GM23338 (cell line): ENCODE measurements around the gene BCAR3. TPM values are rescaled to one million over a fixed set of nuclear protein-coding genes. Genes with fewer than 3 reads are reported as not detected.

ENCODE experiments used
- ATAC-seq: fragments of 200-7000 bp; cut with Tn5 transposase; 3 replicates; pipeline ENCODE4 v1.9.1; 2020
- DNase-seq: peaks from one replicate; pipeline ENCODE4 v3.0.0-alpha.2; 2015; ENCODE audit warnings: low spot score
- H2AFZ ChIP-seq: fragments of 200-600 bp; sonication (generic); 2 replicates; pipeline ENCODE4 v1.8.0; 2016; ENCODE audit warnings: antibody characterized with exemption, mild to moderate bottlenecking, moderate library complexity
- H3F3A ChIP-seq: fragments of 200-600 bp; sonication (generic); replicated peaks from 2 replicates; pipeline ENCODE4 v1.8.0; 2017; ENCODE audit warnings: antibody characterized with exemption, mixed run types, low read depth
- H3K27ac ChIP-seq: fragments of 200-600 bp; sonication (generic); 2 replicates; pipeline ENCODE4 v1.6.1; 2016; ENCODE audit warnings: low read depth
- H3K27me3 ChIP-seq: fragments of 200-600 bp; sonication (generic); 2 replicates; pipeline ENCODE4 v1.8.0; 2016; ENCODE audit warnings: mild to moderate bottlenecking, mixed run types, moderate library complexity; ENCODE audit not compliant: insufficient read depth
- H3K36me3 ChIP-seq: fragments of 200-600 bp; sonication (generic); 2 replicates; pipeline ENCODE4 v1.8.0; 2016; ENCODE audit warnings: mild to moderate bottlenecking; ENCODE audit not compliant: insufficient read depth
- H3K4me1 ChIP-seq: fragments of 200-600 bp; sonication (generic); 2 replicates; pipeline ENCODE4 v1.8.0; 2016; ENCODE audit warnings: mild to moderate bottlenecking, moderate library complexity; ENCODE audit not compliant: insufficient read depth
- H3K4me2 ChIP-seq: fragments of 200-600 bp; sonication (generic); 2 replicates; pipeline ENCODE4 v1.7.1; 2017; ENCODE audit warnings: mixed run types
- H3K4me3 ChIP-seq: fragments of 200-600 bp; sonication (generic); 2 replicates; pipeline ENCODE4 v1.6.1; 2016; ENCODE audit warnings: mixed run types
- H3K79me2 ChIP-seq: fragments of 200-600 bp; sonication (generic); replicated peaks from 2 replicates; pipeline ENCODE4 v1.8.0; 2017; ENCODE audit warnings: mild to moderate bottlenecking; ENCODE audit not compliant: insufficient read depth
- H3K9me2 ChIP-seq: fragments of 200-600 bp; sonication (generic); 2 replicates; pipeline ENCODE4 v1.8.0; 2017; ENCODE audit not compliant: insufficient read depth
- H4K20me1 ChIP-seq: fragments of 200-600 bp; sonication (generic); replicated peaks from 2 replicates; pipeline ENCODE4 v1.8.0; 2017; ENCODE audit warnings: mild to moderate bottlenecking; ENCODE audit not compliant: insufficient read depth
- H3K27ac Mint-ChIP-seq: 2 replicates; pipeline ENCODE4 v1.8.0; 2020; ENCODE audit warnings: inconsistent platforms, mild to moderate bottlenecking, moderate library complexity, mixed read lengths
- H3K27me3 Mint-ChIP-seq: 3 replicates; pipeline ENCODE4 v1.8.0; 2022; ENCODE audit warnings: low read depth, mild to moderate bottlenecking, moderate library complexity, mixed read lengths, inconsistent platforms; ENCODE audit not compliant: insufficient read depth, poor library complexity
- H3K36me3 Mint-ChIP-seq: 3 replicates; pipeline ENCODE4 v1.8.0; 2021; ENCODE audit warnings: low read depth, mild to moderate bottlenecking, inconsistent platforms, moderate library complexity, mixed read lengths
- H3K4me1 Mint-ChIP-seq: 3 replicates; pipeline ENCODE4 v1.8.0; 2020; ENCODE audit warnings: mild to moderate bottlenecking, inconsistent platforms, mixed read lengths
- H3K4me3 Mint-ChIP-seq: 3 replicates; pipeline ENCODE4 v1.8.0; 2021; ENCODE audit warnings: moderate library complexity, mild to moderate bottlenecking, inconsistent platforms, mixed read lengths
- H3K9me3 Mint-ChIP-seq: 3 replicates; pipeline ENCODE4 v1.8.0; 2020; ENCODE audit warnings: moderate library complexity, mild to moderate bottlenecking, inconsistent platforms, mixed read lengths
- CREB1 ChIP-seq: fragments of 250-450 bp; sonication (Bioruptor Pico); IDR thresholded peaks from 2 replicates; pipeline ENCODE4 v1.5.0; 2020; ENCODE audit warnings: low read depth, mild to moderate bottlenecking, moderate library complexity
- CTCF ChIP-seq, 2 experiments: fragments of 200-600 bp in 1 of 2; sonication (generic) in 1 of 2; conservative IDR thresholded peaks; 2 replicates each; pipeline versions ENCODE4 v1.5.1 to v1.6.1; 2016 to 2017; ENCODE audit warnings: antibody characterized with exemption in 2 of 2, low read depth in 2 of 2, mild to moderate bottlenecking in 2 of 2, moderate library complexity in 1 of 2
- EZH2 ChIP-seq: fragments of 200-600 bp; sonication (generic); IDR thresholded peaks from one replicate; pipeline ENCODE4 v1.8.0; 2017; ENCODE audit warnings: antibody characterized with exemption, mild to moderate bottlenecking, low read depth; ENCODE audit not compliant: unreplicated experiment
- JUNB ChIP-seq: IDR thresholded peaks from one replicate; pipeline ENCODE4 v1.6.1; 2016; ENCODE audit warnings: antibody characterized with exemption; ENCODE audit not compliant: unreplicated experiment
- POLR2AphosphoS5 ChIP-seq: IDR thresholded peaks from 2 replicates; pipeline ENCODE4 v1.6.1; 2016; ENCODE audit warnings: antibody characterized with exemption, low read depth
- STAT1 ChIP-seq: IDR thresholded peaks from one replicate; pipeline ENCODE4 v1.6.1; 2016; ENCODE audit warnings: antibody characterized with exemption; ENCODE audit not compliant: unreplicated experiment
- ZNF114 ChIP-seq: fragments of 250-450 bp; sonication (Bioruptor Pico); IDR thresholded peaks from 2 replicates; pipeline ENCODE4 v1.5.0; 2020; ENCODE audit warnings: mild to moderate bottlenecking, moderate library complexity
- ZNF331 ChIP-seq: fragments of 250-450 bp; sonication (Bioruptor Pico); IDR thresholded peaks from 2 replicates; pipeline ENCODE4 v1.5.0; 2020; ENCODE audit warnings: low read depth, mild to moderate bottlenecking, moderate library complexity
- polyA plus RNA-seq: library from polyadenylated mRNA; unstranded; fragments of >200 nt; fragmentation: Nextera tagmentation; extraction: Ambion mirVana; gene quantifications from 2 replicates; pipeline ENCODE4 v1.2.1, GENCODE V29; 2016
- total RNA-seq: library from RNA; depleted of rRNA; stranded (reverse); fragments of >200 nt; shearing (Covaris generic); gene quantifications from 2 replicates; pipeline ENCODE4 v1.2.3, GENCODE V29; 2014
- TF ChIP-seq, protein P1 (sequence below): IDR thresholded peaks from one replicate; pipeline ENCODE4 v1.6.1; 2018; ENCODE audit warnings: antibody characterized with exemption; ENCODE audit not compliant: unreplicated experiment
- TF ChIP-seq, protein P2 (sequence below): IDR thresholded peaks from 2 replicates; pipeline ENCODE4 v1.6.1; 2016; ENCODE audit warnings: antibody characterized with exemption

BCAR3 gene
- total and polyA plus RNA-seq, 2 experiments from 2014 or later, result 5.5 to 9.7 TPM

DNA sequence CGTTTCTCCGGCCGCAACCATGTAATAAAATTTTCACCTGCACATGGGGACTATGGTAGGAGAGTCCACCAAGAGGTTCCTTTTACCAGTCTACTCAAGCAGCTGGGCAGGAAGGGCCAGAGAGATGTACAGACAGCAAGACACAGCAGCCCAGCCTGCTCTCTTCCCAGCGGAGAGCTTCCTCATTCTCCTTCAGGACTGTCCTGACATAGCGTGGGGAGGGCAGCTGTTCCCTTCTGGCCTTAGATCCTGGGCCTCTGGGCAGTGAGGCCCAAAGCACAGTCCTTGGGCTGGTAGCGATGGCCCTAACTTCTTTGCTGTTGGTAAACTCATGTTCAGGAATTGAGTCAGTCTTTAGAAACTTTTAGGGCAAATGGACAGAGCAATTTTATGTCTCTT is 89.1 kb downstream of the BCAR3 start (continued):
- no peak for TF ChIP-seq CTCF (conservative IDR thresholded peaks at IDR 0.05; ENCODE audit: low read depth in 2 of 2)
- no peak for TF ChIP-seq JUNB
- TF ChIP-seq, protein P1, sequence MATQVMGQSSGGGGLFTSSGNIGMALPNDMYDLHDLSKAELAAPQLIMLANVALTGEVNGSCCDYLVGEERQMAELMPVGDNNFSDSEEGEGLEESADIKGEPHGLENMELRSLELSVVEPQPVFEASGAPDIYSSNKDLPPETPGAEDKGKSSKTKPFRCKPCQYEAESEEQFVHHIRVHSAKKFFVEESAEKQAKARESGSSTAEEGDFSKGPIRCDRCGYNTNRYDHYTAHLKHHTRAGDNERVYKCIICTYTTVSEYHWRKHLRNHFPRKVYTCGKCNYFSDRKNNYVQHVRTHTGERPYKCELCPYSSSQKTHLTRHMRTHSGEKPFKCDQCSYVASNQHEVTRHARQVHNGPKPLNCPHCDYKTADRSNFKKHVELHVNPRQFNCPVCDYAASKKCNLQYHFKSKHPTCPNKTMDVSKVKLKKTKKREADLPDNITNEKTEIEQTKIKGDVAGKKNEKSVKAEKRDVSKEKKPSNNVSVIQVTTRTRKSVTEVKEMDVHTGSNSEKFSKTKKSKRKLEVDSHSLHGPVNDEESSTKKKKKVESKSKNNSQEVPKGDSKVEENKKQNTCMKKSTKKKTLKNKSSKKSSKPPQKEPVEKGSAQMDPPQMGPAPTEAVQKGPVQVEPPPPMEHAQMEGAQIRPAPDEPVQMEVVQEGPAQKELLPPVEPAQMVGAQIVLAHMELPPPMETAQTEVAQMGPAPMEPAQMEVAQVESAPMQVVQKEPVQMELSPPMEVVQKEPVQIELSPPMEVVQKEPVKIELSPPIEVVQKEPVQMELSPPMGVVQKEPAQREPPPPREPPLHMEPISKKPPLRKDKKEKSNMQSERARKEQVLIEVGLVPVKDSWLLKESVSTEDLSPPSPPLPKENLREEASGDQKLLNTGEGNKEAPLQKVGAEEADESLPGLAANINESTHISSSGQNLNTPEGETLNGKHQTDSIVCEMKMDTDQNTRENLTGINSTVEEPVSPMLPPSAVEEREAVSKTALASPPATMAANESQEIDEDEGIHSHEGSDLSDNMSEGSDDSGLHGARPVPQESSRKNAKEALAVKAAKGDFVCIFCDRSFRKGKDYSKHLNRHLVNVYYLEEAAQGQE, result no peak
- TF ChIP-seq CREB1 (CRISPR knock-in tag), result no peak

- Histone ChIP-seq H3K27me3 (no peaks in the 10 kb centered on the region), H3K27ac (no peak overlapping the region), H2AFZ (no peak overlapping the region), H4K20me1 (no peaks in the 10 kb centered on the region; the same call in 1 of the 2 replicates), H3F3A (no peaks in the 10 kb centered on the region), H3K4me2 (no peak overlapping the region), H3K4me3 (no peak overlapping the region), H3K9me2 (no peaks in the 10 kb centered on the region), H3K79me2 (0 out of 2 replicates have a peak, but pooled peaks cover 4% of the 10 kb centered on the region), H3K4me1 (peaks cover 26% of the 10 kb centered on the region), H3K36me3 (no peaks in the 10 kb centered on the region; the same call in 1 of the 2 replicates)
- no peak overlapping the region for H3K4me3 Mint-ChIP-seq
- no peak for DNase-seq
- peak; percentile 29; the same call in 2 of the 3 replicates for ATAC-seq
- H3K27ac Mint-ChIP-seq, result no peak overlapping the region
- peaks cover 40% of the 10 kb centered on the region for H3K4me1 Mint-ChIP-seq
- H3K9me3 Mint-ChIP-seq, result no peaks in the 10 kb centered on the region
- H3K36me3 Mint-ChIP-seq, result peaks cover 21% of the 10 kb centered on the region
- peaks cover 2% of the 10 kb centered on the region for H3K27me3 Mint-ChIP-seq
- TF ChIP-seq ZNF114 (no peak), EZH2 (no peak), ZNF331 (CRISPR knock-in tag) (no peak), CTCF (conservative IDR thresholded peaks at IDR 0.05; ENCODE audit: low read depth in 2 of 2) (no peak), POLR2AphosphoS5 (no peak), STAT1 (no peak)
- TF ChIP-seq, protein P2, sequence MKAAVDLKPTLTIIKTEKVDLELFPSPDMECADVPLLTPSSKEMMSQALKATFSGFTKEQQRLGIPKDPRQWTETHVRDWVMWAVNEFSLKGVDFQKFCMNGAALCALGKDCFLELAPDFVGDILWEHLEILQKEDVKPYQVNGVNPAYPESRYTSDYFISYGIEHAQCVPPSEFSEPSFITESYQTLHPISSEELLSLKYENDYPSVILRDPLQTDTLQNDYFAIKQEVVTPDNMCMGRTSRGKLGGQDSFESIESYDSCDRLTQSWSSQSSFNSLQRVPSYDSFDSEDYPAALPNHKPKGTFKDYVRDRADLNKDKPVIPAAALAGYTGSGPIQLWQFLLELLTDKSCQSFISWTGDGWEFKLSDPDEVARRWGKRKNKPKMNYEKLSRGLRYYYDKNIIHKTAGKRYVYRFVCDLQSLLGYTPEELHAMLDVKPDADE, result no peak
- TF ChIP-seq, protein P1, result no peak
These were observed 89.7 kb downstream of the BCAR3 start for GRCh38 chr1:93591676-93592550.
